GM11168 (cell line): Measurements from ENCODE around the gene TRDN.
"Not testable (repeated sequence)": the region's sequence is repeated elsewhere in the genome, so short reads cannot be mapped to it uniquely, and the experiment has no call there.

Source experiments
- in situ Hi-C: fragments of 300-500 bp; cut with MboI; formaldehyde crosslinking; loops from one replicate; pipeline ENCODE4 v1.12.0; 2022; ENCODE audit warnings: low sequenced_read_pairs; ENCODE audit not compliant: unreplicated experiment

TRDN gene

DNA sequence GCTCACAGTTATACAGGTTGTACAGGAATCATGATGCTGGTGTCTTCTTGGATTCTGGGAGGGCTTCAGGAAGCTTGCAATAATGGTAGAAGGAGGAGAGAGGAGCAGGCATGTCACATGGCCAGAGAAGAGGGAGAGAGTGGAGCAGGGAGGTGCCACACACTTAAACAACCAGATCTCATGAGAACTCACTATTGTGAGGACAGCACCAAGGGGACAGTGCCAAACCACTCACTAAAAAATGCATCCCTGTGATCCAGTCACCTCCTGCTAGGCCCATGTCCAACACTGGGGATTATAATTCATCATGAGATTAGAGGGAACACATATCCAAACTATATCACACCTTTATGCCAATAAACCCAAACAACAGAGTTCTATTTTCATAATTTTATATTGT is 67.2 kb downstream of the TRDN start:
- in situ Hi-C loops = no loop called here

DNA sequence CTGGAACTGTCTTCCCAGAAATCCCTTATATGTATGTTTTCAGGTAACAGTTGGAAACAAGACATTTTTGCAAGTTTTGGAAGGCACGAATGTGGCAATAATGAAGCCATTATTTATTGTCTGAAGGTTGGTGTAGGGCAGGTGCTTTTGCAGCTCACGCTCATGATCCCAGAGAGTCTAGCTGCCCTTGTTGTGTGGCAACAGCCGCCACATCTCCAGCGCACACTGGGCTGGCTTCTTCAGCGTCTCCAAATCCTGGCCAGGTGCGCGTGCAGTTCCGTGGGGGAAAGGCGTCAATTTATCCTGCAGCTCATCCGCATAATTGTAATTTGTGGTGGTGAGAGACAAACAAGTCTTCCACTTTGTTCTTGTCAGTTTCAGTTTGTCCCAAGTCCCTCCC is 71.2 kb downstream of the TRDN start:
- in situ Hi-C loops = no loop called here

DNA sequence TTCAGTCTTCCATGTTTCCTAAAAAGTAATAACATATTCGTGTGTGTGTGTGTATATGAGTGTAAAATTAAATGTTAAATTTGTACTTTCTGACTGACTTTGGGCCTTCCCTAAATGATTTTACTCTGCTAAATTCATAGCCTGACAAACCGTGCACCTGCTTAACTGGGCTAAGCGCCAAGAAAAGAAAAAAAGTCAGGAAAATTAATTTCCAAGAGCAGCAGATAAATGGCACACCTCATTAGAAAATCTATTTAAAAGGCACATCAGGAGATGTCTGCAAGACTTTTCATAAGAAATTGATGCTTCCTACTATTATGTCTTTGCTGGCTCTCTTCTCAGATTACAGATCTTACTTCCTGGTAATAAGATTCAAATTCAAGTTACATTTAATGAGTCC is 72.4 kb downstream of the TRDN start:
- in situ Hi-C loops = no loop called here

DNA sequence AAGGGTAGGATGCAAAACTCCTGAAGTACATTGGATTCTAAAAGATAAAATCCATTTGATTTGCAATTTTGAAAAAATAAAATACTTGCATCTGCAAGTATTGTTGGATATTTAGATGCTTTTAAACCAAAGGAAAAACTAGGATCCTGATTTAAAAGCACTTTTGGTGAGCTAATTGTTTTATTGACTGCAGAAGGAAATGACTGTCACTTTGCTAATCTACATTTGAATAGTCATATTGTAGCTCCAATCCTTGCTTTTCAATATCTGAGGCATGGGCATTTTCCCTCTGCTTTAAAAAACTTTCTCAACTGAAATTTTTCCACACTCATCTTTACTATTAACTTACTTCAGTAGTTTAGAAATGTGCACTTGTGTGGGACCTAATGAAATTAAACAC is 74.1 kb downstream of the TRDN start:
- in situ Hi-C loops = no loop called here

DNA sequence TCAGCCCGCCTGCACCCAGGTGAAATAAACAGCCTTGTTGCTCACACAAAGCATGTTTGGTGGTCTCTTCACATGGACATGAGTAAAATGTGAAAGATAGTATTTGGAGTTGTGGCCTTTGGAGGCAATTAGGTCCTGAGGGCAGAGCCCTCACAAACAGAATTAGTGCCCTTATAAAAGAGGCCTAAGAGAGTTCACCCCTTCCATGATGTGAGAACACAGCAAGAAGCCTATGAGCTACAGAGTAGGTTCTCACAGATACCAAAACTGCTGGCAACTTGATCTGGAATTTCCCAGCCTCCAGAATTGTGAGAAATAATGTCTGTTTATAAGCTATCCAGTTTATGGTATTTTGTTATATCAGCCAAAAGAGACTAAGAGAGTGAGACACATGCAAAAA is 74.5 kb downstream of the TRDN start:
- in situ Hi-C loops = no loop called here

DNA sequence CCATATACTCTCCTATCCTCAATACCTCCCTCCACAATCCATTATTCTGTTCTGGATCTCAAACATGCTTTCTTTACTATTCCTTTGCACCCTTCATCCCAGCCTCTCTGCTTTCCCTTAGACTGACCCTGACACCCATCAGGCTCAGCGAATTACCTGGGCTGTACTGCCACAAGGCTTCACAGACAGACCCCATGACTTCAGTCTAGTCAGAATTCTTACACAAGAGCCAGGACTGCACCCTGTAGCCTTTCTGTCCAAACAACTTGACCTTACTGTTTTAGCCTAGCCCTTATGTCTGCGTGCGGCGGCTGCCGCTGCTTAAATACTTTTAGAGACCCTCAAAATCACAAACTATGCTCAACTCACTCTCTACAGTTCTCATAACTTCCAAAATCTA is 76.9 kb downstream of the TRDN start:
- in situ Hi-C loops = not testable (repeated sequence)

DNA sequence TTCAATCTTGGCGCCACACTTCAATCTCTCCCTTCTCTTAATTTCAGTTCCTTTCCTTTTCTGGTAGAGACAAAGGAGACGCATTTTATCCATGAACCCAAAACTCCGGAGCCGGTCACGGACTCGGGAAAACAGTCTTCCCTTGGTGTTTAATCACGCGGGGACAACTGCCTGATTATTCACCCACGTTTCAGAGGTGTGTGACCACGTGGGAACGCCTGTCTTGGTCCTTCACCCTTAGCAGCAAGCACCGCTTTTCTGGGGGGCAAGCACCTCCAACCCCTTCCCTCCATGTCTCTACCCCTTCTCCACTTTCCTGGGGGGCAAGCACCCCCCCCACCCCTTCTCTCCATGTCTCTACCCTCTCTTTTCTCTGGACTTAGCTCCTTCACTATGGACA is 79.3 kb downstream of the TRDN start:
- in situ Hi-C loops = not testable (repeated sequence)

DNA sequence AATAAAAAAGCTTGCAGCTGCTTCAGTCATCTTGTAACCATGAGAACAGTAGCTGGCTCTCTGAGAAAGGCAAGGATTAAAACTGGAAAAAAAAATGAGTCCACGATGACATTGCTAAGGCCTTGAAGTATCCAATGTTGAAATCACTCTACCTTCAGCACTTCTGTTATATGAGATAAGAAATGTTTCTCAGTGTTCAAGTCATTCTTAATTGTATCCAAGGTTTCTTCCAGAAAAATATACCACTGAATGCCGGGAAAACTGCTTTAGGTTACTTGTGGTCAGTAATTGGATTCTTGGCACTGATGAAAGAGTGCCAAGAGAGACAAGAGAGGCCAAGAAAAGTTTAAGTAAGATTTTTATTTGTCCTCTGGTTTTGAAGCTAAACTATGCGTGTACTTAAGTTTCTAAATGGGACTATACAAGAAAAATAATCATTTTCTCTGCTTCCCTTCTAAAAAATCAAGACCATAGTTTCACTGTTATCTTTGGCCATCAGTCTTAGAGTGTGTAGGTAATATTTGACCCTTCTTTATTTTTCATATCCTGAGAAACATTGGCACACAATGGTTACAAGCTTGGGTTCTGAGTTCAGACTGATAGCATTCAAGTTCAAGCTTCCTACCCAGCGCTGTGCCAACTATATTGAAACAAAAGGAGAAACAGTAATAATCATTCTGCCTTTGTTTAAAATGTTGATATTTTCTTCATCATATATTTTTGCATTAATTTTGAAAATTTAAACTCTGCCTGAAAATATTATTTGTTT is 84.6 kb downstream of the TRDN start:
- in situ Hi-C loops = no loop called here

DNA sequence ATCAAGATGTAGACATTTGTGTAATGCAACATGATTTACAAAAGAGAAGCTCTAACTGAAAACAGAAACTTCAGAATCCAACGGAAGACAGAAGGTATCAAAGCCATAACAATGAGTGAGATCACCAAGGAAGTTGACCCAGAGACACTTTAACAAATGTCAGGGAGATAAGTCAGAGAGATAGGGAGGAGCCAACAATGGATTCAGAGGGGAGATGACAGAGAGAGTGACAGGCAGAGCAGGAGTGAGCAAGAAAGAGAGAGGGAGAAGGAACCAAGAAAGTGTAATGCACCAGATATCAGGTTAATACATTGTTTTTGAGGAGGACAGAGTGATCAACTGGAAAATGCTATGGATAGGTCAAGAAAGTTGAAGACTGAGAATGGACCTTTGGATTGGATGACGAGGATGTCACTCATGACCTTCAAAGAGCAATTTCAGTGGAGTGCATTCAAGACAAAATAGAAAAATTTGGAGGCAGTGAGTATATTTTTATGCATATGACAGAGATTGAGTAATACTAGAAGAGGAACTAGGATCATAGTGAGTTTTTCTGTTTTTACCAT is 86.6 kb downstream of the TRDN start:
- in situ Hi-C loops = no loop called here

DNA sequence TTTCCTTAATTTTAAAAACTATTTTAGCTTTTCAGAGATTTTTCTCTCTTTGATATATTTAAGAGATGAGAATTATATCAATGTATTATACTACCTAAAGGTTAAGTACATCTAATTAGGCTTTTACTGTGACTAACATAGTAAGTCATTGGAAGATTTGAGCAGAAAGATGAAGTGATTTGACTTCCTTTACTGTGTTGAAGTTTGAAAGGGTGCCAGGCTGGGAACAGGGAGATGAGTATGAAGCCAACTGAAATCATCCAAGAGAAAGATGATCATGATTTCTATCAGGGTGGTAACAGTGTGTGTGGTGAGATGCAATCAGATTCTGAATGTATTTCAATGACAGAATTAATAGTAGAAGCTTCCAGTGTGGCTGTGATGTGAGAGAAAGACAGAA is 87.3 kb downstream of the TRDN start:
- in situ Hi-C loops = no loop called here

DNA sequence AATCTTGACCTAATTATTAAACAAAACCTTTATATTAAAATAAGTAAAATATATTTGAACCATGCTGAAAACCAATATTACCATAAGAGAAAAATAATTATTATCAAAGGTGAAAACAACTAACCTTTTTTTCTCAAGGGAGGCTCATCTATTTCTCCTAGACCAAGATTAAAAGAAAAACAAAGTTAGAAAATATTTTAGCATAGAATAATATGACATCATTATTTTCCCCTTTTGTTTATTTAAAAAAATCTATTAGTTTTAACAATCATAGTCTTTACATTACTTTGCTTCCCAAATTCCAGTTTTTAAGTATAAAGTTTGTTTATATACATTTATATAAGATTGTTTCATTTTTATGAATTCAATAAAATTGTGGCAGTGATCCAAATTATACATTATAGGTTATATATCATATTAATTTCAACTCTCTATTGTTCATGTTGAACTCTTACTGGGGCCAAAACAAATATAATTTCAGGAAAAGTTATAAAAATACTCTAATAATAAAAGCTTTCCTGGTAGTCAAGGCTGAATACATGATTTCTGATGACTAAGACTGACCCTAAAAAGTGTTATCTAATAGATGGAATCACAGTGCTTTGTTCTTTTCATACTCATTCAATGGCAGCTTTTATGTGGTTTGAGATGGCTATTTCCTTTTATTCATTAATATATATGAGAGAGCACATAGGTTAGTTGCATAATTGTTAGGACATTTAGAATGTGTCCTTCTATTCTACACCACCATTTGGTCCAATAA is 89.4 kb downstream of the TRDN start:
- in situ Hi-C loops = no loop called here

DNA sequence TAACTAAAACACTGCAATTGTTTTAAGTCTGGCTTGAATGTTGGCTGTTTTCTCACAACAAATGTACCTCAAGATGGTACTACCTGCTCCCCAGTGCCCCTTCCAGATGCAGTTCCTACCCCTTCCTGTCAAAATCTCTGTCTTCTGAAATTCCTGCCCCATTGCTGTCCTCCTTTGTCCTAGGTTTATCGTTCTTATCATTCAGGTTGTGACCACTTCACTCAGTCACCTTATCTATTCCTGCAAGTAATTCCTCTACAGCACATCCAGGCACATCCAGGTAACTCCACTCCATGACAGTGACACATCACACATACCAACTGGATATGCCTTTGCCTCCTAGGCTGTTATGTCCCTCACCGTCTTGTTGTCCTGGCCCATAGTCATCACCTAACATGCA is 90.2 kb downstream of the TRDN start:
- in situ Hi-C loops = no loop called here

DNA sequence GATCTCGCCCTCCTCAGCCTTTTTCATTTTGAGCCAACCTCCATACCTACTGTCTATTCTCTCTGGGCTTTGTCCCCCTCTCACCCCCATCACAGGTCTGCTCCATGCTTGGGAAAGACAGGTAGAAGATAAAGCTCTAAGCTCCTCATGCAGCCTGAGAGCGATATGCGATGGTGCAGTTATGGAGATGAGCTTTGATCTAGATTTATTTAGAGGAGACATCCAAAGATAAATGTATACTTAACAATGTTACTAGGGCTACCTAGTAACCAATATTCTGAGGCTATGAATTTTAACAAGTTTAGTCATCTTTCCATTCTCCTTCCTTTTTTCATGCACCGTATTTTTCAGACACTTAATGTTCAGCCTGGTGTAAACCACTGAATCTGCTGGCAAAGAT is 95.3 kb downstream of the TRDN start:
- in situ Hi-C loops = no loop called here

DNA sequence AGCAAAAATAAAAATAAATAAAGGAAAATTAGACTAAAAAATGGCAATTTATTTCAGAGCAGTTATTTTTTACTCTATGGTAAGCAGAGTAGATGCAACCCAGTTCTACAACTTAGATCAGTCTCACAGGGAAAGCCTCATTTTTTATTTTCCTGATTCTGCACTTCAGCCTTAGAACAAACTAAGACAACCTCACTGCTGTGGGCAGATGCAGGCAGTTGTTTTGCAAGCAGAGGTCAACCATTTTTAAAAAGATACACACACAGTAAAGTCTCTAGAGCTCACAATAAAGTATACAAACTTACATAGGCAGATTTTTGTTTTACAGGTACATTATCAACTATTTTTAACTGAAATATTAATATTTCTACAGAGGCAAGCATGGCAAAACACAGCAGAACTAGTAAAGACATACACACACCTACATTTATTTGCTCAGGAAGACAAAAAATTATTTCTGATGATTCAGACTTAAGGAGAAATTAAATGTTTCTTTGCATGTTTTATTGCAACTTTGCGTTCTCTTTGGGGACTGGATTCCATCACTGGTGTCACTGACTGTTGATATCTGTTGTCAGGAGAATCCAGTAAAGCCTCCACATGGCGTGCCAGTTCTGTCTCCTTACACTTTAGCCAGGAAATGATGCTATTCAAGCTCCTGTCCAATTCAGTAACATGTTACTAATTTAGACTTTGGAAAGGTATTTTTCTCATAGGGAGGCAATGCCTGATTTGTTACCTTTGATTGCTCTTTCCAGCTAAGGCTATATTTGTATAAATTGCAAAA is 102.7 kb downstream of the TRDN start:
- in situ Hi-C loops = no loop called here

DNA sequence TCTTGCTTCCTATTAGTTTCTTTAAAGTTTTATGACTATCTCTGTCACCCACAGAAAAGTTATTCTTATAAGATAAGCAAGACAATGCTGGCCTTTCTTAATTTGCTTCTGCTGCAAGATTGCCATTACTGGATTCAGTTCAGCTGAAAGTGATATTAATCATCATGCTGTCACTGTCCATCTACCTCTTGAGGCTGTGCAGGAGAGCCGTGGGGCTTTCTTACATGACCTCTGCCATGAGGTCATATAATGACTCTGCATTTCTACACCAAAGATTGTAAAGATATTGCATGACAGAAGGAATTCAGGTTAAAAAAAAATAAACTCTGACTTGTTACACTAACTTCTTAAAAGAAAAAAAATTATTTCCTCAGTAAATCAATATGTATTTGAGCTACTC is 106.9 kb downstream of the TRDN start:
- in situ Hi-C loops = no loop called here

DNA sequence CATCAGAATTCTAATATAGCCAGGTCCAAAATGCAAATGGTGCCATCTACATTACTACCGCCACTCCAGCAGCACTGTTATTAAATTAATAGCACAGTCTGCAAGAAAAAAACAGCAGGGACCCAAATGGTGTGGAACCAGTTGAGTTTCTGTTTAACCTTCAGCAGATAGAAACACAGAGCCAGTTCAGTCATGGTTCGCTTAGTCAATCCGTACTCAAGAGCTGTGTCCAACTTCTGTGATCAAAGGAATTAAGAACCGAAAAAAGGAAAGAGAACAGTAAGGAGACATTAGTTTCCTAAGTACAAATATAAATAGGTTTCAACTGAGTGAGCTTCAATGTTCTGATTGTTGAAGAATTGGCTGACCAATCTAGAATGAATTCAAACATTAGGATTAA is 107.7 kb downstream of the TRDN start:
- in situ Hi-C loops = no loop called here

DNA sequence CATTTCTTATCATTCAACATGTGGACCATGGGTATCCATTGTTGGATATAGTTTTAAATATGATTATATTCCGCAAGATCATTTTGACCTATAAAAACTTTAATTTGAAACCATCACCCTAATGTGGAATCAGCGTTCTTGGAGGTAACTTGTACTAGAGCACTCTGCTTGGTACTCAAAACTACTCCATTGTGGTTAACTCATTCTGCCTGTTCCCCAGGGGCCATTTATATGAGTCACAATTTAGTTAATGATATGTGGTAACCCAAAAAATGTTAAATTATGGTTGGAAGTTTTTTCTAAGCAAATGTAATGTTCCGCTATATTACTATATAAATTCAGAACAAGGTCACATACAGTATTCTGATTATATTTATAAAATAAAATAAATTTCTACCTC is 109.3 kb downstream of the TRDN start:
- in situ Hi-C loops = no loop called here

DNA sequence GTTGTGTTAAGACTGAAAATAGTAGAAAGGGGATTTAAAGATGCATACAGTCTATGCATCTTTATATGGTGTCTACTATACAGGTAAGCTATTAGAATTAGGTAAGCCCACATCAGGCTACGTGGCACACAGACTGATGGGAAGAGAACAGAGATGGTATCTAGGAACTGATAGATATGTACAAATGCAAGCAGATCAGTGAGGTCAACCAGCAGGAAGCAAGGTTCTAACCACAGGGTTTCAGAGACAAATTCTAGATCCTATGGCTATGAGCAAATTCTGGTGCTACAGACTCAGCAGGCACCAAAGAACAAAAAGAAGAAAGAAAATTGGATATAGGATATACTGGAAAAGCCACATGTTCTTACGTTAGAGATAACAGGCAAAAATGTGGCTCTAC is 110.6 kb downstream of the TRDN start:
- in situ Hi-C loops = no loop called here

DNA sequence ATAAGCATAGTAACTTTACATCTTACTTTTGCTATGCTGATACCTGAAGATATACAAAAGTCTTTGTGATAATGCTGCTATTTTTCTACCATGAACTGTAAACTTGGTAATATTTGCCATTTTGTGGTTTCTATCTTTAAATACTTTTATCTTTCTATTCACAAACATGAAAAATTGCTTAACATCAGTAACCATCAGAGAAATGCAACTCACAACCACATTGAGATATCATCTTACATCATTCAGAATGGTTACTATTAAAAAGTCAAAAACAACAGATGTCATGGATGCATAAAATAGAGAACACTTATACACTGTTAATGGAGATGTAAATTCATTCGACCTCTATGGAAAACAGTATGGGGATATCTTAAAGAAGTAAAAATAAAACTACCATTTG is 112.0 kb downstream of the TRDN start:
- in situ Hi-C loops = no loop called here

DNA sequence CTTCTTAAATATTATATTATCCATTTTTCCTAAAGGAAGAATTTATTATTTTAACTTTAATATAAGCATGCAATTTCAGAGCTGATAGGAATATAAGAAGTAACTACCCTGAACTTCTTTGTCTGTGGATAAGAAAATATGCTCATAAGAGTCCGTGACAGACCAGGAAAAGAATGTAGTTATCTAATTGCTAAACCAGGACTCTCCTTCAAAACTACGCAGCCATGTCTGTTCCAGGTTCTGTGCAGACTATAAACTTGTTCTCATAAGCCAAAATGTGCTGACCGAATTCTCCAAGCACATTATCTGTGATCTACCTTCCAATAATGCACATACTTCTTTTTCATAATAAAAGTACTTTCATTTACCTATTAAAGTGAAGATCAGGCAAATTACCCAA is 116.5 kb downstream of the TRDN start:
- in situ Hi-C loops = no loop called here

DNA sequence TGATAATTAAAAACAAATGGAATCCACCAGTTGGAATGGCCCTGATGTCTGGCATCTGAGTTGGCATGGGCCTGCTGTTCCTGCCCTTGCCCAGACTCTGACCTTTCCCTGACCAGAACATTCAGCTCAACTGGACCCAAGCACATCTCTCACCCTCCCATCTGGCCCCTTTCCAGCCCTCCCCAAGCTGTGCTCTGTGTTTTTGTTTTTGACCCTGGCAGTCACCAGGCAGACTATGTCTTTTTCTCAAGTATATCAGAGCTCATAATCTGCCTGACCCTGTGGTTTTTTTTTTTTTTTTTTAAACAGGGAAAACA is 117.6 kb downstream of the TRDN start:
- in situ Hi-C loops = no loop called here
